ENCODE measurements around the gene DUSP28.
"Not testable (repeated sequence)": the region's sequence is repeated elsewhere in the genome, so short reads cannot be mapped to it uniquely, and the experiment has no call there.

Gene DUSP28, protein sequence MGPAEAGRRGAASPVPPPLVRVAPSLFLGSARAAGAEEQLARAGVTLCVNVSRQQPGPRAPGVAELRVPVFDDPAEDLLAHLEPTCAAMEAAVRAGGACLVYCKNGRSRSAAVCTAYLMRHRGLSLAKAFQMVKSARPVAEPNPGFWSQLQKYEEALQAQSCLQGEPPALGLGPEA

DNA sequence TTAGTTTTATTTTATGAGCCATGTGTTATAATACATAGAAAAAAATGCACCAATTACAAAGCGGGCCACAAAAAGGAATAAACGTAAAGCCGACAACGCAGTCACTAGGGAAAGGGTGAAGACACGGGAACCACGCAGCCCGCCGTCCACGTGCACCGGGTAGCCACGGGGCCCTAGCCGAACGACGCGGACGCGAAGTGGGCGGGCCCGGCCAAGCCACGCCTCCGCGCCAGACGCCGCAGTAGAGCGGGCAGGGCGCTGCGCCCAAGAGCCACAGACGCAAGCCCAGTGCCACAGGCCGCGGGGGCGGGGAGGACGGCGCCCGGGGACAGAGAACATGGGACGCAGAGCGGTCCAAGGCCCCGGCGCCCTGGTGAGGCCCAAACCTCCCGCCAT is at the start of gene DUSP28:
TSS of gene DUSP28 (plus strand) at position 274 of the 396 bp plus-strand sequence. CDS start 328 bp downstream, outside the sequence.
- peak; percentile 74 for DNase-seq

GRCh38 chr2:240510513-240511210 is 49.5 kb upstream of the DUSP28 start:
- no peak for DNase-seq

DNA sequence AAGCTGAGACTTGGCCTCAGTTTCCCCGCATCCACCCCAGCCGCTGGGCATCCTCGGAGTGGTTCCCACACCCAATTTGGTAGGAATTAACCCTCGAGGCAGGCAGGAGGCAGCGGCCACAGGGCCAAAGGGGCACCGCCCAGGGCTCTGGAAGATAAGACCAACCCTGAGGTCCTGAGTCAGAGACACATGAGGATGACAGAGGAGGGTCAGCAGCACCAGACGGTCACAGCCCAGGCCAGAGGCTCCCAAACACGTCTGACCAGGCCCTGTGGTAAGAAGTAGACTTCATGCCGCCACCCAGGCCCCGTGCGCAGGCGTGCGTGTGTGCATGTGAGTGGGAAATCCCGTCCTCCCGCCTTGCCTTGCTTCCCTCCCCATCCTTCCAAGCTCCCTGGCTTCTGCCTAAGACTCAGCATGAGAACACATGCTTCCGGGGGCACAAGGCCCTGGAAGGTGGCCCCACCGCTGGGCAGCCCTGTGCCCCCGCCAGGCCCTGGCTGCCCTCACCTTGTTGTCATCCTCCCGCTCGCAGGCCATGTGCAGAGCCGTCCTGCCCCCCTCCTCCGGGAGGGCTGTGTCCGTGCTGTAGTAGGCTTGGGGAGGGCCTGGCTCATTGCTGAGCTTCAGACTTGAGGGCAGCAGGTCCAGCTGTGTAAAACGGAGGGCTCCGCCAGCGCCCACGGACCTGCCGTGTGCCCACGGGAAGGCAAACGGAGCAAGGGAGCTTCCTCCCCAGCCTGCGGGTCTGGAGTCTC is 48.6 kb upstream of the DUSP28 start:
- DNase-seq = no peak

DNA sequence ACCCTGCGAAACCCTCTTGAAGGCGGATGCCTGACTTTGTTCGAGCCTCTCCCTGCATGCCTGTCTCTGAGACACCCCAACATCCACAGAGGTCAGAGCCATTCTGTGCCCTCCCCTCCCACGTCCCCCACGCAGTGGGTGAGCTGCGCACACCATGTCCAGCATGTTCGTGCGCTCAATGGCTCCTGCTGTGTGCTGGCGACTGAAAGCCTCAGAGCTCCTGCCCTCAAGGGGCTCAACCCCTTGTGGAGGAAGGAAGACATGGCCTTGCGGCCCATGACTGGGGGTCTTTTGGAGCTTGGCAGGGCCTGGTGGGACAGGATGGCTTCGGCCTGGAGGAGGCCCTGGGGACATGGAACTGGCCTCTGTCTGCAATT is 48.1 kb upstream of the DUSP28 start:
- DNase-seq = no peak

- no peak for DNase-seq
Measured at GRCh38 chr2:240512666-240513535, 47.3 kb upstream of the DUSP28 start.

GRCh38 chr2:240513549-240514287 is 46.4 kb upstream of the DUSP28 start:
- DNase-seq = no peak

GRCh38 chr2:240514631-240515030 is 45.5 kb upstream of the DUSP28 start:
- peak; percentile 43 for DNase-seq

GRCh38 chr2:240517342-240517741 is 42.8 kb upstream of the DUSP28 start:
- DNase-seq = no peak

GRCh38 chr2:240518981-240519380 is 41.2 kb upstream of the DUSP28 start:
- DNase-seq = no peak

GRCh38 chr2:240519396-240520129 is 40.6 kb upstream of the DUSP28 start:
- no peak for DNase-seq

- no peak for DNase-seq
Measured at GRCh38 chr2:240520130-240520973, 39.8 kb upstream of the DUSP28 start.

- no peak for DNase-seq
Measured at GRCh38 chr2:240520974-240521350, 39.2 kb upstream of the DUSP28 start.

- DNase-seq = not testable (repeated sequence)
Measured at GRCh38 chr2:240521885-240522284, 38.3 kb upstream of the DUSP28 start.

- no peak for DNase-seq
Measured at GRCh38 chr2:240522406-240522805, 37.8 kb upstream of the DUSP28 start.

DNA sequence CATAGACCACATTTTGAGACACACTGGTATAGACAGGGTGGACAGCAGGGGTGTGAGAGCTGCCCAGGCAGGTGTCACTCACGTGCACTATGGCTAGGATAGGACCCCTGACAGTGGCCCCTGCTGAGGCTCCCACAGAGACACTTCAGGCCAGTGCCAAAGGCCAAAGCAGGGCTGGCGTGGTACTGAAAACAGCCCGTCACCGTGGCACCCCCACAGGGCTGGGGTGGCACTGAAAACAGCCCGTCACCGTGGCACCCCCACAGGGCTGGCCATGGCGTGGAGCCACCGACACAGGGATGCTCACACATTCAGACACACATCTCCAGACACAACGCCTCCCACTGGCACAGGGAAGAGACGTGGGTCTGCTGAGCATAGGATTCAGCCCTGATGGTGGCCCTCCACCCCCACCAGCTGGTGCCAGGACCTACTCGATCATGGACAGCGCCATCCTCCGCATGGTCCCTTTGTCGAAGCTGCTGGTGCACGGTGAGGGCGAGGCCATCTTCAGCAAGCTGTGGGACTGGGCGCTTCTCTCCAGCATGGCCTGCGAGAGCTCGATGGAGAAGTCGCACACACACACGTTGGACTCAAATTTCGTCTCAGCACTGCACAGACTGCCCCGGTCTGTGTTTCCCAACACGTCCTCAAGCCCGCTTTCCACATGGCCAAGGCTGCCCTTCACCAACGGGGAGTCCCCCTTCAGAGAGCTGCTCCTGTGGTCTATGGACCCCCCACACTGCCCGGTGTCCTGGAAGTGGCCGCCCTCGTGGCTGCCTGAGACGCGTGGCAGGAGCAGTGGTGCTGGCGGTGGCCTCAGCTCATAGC is 36.5 kb upstream of the DUSP28 start:
- DNase-seq = no peak

GRCh38 chr2:240524963-240525718 is 35.0 kb upstream of the DUSP28 start:
- no peak for DNase-seq

DNA sequence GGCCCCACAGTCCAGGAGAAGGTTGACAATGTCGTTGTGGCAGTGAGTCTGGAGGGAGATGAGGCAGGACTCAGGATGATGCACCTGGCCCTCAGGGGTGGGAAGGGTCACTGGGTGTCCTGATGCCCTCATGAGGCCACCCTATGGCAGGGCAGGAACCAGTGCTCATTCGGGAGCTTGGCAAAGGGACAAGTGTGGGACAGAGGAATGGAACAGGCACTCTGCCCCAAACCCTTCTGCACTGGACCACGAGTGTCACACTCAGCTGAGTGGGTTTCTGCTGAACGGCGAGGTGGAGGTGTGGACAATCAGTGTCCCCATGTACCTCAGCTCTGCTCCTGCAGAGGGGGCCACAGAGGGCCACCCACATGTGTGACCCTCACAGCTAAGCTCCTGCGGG is 34.4 kb upstream of the DUSP28 start:
- no peak for DNase-seq

DNA sequence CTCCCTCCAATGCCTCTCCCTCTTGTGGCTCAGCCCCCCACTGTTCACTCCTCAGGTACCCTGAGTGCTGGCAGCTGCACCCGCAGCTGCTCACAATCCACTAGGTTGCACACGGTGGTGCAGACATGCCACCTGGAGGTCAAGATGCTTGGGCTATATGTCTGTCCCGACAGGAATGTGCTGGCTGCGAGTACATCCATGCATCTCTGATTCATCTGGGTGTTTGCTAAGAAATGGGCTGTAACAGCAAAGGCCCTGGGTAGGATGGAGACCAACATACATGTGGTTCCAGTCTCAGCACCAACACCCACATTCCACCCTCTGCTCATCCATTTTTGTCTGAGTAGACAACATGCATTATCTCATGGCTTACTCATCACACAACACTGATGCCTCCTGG is 33.6 kb upstream of the DUSP28 start:
- no peak for DNase-seq

DNA sequence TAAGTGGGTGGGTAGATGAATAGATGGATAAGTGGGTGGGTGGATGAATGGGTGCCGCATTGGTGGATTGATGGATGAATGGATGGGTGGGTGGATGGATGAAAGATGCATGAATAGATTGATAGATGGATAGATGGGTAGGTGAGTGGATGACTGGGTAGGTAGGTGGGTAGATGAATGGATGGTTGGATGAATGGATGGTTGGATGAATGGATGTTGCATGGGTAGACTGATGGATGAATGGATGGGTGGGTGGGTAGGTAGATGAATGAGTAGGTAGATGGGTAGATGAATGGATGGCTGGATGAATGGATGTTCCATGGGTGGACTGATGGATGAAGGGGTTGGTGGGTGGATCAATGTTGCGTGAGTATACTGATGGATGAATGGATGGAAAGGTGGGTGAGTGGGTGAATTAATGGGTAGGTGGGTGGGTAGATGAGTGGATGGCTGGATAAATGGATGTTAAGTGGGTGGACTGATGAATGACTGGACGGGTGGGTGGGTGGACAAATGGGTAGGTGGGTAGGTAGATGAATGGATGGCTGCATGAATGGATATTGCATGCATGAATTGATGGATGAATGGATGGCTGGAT is 32.9 kb upstream of the DUSP28 start:
- DNase-seq = no peak
